Purkinje cell (primary cell): ENCODE data around the gene AGGF1. TPM values are rescaled to one million over a fixed set of nuclear protein-coding genes. Genes with fewer than 3 reads are reported as not detected.

ENCODE experiments used
- polyA plus RNA-seq: library from polyadenylated mRNA; unstranded; fragments of >200 nt; fragmentation: Nextera tagmentation; gene quantifications from 2 replicates; pipeline ENCODE4 v1.2.1, GENCODE V29; 2014

Gene AGGF1, protein sequence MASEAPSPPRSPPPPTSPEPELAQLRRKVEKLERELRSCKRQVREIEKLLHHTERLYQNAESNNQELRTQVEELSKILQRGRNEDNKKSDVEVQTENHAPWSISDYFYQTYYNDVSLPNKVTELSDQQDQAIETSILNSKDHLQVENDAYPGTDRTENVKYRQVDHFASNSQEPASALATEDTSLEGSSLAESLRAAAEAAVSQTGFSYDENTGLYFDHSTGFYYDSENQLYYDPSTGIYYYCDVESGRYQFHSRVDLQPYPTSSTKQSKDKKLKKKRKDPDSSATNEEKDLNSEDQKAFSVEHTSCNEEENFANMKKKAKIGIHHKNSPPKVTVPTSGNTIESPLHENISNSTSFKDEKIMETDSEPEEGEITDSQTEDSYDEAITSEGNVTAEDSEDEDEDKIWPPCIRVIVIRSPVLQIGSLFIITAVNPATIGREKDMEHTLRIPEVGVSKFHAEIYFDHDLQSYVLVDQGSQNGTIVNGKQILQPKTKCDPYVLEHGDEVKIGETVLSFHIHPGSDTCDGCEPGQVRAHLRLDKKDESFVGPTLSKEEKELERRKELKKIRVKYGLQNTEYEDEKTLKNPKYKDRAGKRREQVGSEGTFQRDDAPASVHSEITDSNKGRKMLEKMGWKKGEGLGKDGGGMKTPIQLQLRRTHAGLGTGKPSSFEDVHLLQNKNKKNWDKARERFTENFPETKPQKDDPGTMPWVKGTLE
- 30.4 and 32.4 TPM in 2 replicates for polyA plus RNA-seq

DNA sequence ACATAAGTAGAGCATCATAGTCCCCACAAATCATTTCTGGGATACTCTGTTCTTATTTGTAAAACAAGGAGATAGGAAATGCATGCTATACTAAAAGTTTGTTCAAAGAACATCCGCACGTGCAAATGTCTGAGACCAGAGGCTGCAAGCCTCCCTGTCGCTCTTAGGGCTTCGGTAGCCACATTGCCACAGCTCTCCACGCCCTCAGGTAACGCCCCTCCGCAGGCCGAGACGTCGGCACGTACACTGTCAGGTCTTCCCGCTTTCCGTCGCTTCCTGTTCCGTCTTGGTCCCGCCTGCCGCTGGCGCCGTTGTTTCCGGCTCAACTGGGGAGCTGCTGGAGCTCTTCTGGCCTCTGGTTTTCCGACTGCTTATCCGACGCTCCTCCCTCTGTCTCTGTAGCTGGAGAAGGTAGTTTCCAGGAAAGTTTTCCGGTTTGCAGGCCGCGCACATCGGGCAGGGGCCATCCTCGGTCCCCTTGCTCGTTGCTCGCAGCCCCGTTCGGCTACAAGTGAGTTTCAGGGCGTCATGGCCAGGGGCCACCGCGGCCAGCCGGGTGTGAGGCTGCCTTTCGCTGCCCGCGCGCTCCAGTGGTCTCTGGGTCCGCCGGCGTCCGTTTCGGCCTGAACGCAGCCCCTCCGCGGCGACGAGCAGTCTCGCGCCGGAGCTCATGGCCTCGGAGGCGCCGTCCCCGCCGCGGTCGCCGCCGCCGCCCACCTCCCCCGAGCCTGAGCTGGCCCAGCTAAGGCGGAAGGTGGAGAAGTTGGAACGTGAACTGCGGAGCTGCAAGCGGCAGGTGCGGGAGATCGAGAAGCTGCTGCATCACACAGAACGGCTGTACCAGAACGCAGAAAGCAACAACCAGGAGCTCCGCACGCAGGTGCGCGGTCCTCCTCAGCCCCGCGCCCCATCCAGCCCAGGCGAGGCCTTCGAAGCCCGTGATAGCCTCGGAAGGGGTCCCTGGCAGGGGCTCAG is at the start of gene AGGF1:
Gene AGGF1 (plus strand): TSS at position 308 of the 975 bp plus-strand sequence. CDS start 363 bp downstream, at position 671.

DNA sequence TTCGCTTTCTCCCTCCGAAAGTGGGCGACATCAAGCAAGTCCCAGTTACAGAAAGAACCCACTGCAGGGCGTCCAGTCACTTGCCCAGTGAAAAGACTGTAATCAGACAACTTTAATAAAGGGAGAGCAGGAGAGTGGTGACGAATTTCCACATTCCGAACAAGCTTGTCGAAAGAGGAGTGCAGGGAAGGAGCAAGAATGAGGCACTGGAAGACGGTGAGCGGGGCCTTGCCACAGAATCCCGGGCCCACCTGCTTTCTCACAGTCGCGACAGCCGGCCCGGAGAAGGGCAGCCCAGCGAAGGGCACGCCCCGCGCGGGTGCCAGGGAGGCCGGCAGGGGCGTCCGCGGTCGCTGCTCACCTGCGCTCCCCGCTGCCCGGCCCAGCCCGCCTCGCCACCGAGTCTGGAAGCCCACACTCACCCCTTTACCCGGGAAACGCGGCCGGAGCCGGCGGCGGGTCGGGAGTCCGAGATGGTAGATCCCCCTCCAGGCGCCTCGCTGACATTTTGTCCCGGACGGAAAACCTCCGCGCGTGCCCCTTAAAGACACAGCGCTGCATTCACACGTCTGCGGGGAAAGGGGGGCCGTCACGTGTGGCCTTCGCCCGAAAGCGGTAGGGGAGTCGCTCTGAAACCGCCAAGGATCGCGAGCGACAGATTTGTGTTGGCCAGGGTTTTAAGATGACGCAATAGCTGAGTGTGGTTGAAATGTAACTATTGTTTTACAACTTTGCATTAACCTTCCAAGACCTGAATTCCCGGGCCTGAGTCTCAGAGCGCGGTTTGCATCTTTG is 56.7 kb downstream of the AGGF1 start, which contains the start of gene ZBED3:
Gene ZBED3 (minus strand): TSS at position 597 of the 795 bp plus-strand sequence. CDS start 9,407 bp downstream, outside the sequence.

Other genes starting within 250 kb of the AGGF1 start
- gene F2RL1, start 211.4 kb upstream of the AGGF1 start, polyA plus RNA-seq = not detected in 2 replicates
- gene S100Z, start 180.4 kb upstream of the AGGF1 start, polyA plus RNA-seq = not detected in 2 replicates
- gene CRHBP, start 77.4 kb upstream of the AGGF1 start, polyA plus RNA-seq = 9.1 TPM in 1 of 2 replicates, not detected in the other
- 6.8 and 10.8 TPM in 2 replicates for gene ZBED3, start 56.9 kb downstream of the AGGF1 start, polyA plus RNA-seq
- gene PDE8B, start 180.3 kb downstream of the AGGF1 start, polyA plus RNA-seq = 11.7 and 21.6 TPM in 2 replicates